Measurements from ENCODE around the gene TERT.

The TERT gene

DNA sequence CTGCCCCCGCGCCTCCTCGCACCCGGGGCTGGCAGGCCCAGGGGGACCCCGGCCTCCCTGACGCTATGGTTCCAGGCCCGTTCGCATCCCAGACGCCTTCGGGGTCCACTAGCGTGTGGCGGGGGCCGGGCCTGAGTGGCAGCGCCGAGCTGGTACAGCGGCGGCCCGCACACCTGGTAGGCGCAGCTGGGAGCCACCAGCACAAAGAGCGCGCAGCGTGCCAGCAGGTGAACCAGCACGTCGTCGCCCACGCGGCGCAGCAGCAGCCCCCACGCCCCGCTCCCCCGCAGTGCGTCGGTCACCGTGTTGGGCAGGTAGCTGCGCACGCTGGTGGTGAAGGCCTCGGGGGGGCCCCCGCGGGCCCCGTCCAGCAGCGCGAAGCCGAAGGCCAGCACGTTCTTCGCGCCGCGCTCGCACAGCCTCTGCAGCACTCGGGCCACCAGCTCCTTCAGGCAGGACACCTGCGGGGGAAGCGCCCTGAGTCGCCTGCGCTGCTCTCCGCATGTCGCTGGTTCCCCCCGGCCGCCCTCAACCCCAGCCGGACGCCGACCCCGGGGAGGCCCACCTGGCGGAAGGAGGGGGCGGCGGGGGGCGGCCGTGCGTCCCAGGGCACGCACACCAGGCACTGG lies 548 bp downstream of the TERT start:
- TF ChIP-seq ZNF8 (CRISPR knock-in tag; IDR thresholded peaks at IDR 0.05) (no peak), SNAI2 (CRISPR knock-in tag; IDR thresholded peaks at IDR 0.05) (no peak), ARNTL (CRISPR knock-in tag; IDR thresholded peaks at IDR 0.05; ENCODE audit: borderline replicate concordance, low read depth) (no peak), TOX (CRISPR knock-in tag; IDR thresholded peaks at IDR 0.05; ENCODE audit: borderline replicate concordance) (no peak), ZFP3 (CRISPR knock-in tag; IDR thresholded peaks at IDR 0.05) (no peak), OSR1 (CRISPR knock-in tag; IDR thresholded peaks at IDR 0.05) (no peak), CSDC2 (CRISPR knock-in tag; IDR thresholded peaks at IDR 0.05) (no peak), ISL1 (CRISPR knock-in tag; IDR thresholded peaks at IDR 0.05) (no peak), ZFP30 (CRISPR knock-in tag; IDR thresholded peaks at IDR 0.05) (no peak), BACH2 (CRISPR knock-in tag; IDR thresholded peaks at IDR 0.05; ENCODE audit: borderline replicate concordance) (no peak), ZC3H10 (CRISPR knock-in tag; IDR thresholded peaks at IDR 0.05) (no peak), ESRRG (CRISPR knock-in tag; IDR thresholded peaks at IDR 0.05) (no peak), ZNF565 (CRISPR knock-in tag; conservative IDR thresholded peaks at IDR 0.05; ENCODE audit: low read depth) (no peak), GLIS3 (CRISPR knock-in tag; IDR thresholded peaks at IDR 0.05) (no peak), RARB (CRISPR knock-in tag; IDR thresholded peaks at IDR 0.05) (no peak)
- TF ChIP-seq, protein P1, sequence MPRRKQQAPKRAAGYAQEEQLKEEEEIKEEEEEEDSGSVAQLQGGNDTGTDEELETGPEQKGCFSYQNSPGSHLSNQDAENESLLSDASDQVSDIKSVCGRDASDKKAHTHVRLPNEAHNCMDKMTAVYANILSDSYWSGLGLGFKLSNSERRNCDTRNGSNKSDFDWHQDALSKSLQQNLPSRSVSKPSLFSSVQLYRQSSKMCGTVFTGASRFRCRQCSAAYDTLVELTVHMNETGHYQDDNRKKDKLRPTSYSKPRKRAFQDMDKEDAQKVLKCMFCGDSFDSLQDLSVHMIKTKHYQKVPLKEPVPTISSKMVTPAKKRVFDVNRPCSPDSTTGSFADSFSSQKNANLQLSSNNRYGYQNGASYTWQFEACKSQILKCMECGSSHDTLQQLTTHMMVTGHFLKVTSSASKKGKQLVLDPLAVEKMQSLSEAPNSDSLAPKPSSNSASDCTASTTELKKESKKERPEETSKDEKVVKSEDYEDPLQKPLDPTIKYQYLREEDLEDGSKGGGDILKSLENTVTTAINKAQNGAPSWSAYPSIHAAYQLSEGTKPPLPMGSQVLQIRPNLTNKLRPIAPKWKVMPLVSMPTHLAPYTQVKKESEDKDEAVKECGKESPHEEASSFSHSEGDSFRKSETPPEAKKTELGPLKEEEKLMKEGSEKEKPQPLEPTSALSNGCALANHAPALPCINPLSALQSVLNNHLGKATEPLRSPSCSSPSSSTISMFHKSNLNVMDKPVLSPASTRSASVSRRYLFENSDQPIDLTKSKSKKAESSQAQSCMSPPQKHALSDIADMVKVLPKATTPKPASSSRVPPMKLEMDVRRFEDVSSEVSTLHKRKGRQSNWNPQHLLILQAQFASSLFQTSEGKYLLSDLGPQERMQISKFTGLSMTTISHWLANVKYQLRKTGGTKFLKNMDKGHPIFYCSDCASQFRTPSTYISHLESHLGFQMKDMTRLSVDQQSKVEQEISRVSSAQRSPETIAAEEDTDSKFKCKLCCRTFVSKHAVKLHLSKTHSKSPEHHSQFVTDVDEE (CRISPR knock-in tag; IDR thresholded peaks at IDR 0.05), result no peak
- TF ChIP-seq, protein P2, sequence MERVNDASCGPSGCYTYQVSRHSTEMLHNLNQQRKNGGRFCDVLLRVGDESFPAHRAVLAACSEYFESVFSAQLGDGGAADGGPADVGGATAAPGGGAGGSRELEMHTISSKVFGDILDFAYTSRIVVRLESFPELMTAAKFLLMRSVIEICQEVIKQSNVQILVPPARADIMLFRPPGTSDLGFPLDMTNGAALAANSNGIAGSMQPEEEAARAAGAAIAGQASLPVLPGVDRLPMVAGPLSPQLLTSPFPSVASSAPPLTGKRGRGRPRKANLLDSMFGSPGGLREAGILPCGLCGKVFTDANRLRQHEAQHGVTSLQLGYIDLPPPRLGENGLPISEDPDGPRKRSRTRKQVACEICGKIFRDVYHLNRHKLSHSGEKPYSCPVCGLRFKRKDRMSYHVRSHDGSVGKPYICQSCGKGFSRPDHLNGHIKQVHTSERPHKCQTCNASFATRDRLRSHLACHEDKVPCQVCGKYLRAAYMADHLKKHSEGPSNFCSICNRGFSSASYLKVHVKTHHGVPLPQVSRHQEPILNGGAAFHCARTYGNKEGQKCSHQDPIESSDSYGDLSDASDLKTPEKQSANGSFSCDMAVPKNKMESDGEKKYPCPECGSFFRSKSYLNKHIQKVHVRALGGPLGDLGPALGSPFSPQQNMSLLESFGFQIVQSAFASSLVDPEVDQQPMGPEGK (CRISPR knock-in tag; IDR thresholded peaks at IDR 0.05; ENCODE audit: borderline replicate concordance), result no peak
- TF ChIP-seq, protein P3, sequence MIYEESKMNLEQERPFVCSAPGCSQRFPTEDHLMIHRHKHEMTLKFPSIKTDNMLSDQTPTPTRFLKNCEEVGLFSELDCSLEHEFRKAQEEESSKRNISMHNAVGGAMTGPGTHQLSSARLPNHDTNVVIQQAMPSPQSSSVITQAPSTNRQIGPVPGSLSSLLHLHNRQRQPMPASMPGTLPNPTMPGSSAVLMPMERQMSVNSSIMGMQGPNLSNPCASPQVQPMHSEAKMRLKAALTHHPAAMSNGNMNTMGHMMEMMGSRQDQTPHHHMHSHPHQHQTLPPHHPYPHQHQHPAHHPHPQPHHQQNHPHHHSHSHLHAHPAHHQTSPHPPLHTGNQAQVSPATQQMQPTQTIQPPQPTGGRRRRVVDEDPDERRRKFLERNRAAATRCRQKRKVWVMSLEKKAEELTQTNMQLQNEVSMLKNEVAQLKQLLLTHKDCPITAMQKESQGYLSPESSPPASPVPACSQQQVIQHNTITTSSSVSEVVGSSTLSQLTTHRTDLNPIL (CRISPR knock-in tag; IDR thresholded peaks at IDR 0.05; ENCODE audit: low read depth), result no peak
- TF ChIP-seq, protein P4, sequence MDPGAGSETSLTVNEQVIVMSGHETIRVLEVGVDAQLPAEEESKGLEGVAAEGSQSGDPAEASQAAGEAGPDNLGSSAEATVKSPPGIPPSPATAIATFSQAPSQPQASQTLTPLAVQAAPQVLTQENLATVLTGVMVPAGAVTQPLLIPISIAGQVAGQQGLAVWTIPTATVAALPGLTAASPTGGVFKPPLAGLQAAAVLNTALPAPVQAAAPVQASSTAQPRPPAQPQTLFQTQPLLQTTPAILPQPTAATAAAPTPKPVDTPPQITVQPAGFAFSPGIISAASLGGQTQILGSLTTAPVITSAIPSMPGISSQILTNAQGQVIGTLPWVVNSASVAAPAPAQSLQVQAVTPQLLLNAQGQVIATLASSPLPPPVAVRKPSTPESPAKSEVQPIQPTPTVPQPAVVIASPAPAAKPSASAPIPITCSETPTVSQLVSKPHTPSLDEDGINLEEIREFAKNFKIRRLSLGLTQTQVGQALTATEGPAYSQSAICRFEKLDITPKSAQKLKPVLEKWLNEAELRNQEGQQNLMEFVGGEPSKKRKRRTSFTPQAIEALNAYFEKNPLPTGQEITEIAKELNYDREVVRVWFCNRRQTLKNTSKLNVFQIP (CRISPR knock-in tag; IDR thresholded peaks at IDR 0.05; ENCODE audit: borderline replicate concordance, low read depth), result no peak
- ATAC-seq, result no peak

DNA sequence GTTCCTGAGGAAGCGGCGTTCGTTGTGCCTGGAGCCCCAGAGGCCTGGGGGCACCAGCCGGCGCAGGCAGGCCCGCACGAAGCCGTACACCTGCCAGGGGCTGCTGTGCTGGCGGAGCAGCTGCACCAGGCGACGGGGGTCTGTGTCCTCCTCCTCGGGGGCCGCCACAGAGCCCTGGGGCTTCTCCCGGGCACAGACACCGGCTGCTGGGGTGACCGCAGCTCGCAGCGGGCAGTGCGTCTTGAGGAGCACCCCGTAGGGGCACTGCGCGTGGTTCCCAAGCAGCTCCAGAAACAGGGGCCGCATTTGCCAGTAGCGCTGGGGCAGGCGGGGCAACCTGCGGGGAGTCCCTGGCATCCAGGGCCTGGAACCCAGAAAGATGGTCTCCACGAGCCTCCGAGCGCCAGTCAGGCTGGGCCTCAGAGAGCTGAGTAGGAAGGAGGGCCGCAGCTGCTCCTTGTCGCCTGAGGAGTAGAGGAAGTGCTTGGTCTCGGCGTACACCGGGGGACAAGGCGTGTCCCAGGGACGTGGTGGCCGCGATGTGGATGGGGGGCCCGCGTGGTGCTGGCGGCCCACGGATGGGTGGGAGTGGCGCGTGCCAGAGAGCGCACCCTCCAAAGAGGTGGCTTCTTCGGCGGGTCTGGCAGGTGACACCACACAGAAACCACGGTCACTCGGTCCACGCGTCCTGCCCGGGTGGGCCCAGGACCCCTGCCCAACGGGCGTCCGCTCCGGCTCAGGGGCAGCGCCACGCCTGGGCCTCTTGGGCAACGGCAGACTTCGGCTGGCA lies 1.3 kb downstream of the TERT start:
- TF ChIP-seq, protein P3 (CRISPR knock-in tag; IDR thresholded peaks at IDR 0.05; ENCODE audit: low read depth), result no peak
- TF ChIP-seq OSR1 (CRISPR knock-in tag; IDR thresholded peaks at IDR 0.05) (no peak), SNAI2 (CRISPR knock-in tag; IDR thresholded peaks at IDR 0.05) (no peak), RARB (CRISPR knock-in tag; IDR thresholded peaks at IDR 0.05) (no peak), ARNTL (CRISPR knock-in tag; IDR thresholded peaks at IDR 0.05; ENCODE audit: borderline replicate concordance, low read depth) (no peak), TCF4 (CRISPR knock-in tag; IDR thresholded peaks at IDR 0.05; ENCODE audit: borderline replicate concordance) (no peak), GLIS3 (CRISPR knock-in tag; IDR thresholded peaks at IDR 0.05) (no peak), ZFP3 (CRISPR knock-in tag; IDR thresholded peaks at IDR 0.05) (no peak), ISL1 (CRISPR knock-in tag; IDR thresholded peaks at IDR 0.05) (no peak), CSDC2 (CRISPR knock-in tag; IDR thresholded peaks at IDR 0.05) (no peak), BACH2 (CRISPR knock-in tag; IDR thresholded peaks at IDR 0.05; ENCODE audit: borderline replicate concordance) (no peak), ESRRG (CRISPR knock-in tag; IDR thresholded peaks at IDR 0.05) (no peak)
- TF ChIP-seq, protein P4 (CRISPR knock-in tag; IDR thresholded peaks at IDR 0.05; ENCODE audit: borderline replicate concordance, low read depth), result no peak
- TF ChIP-seq, protein P2 (CRISPR knock-in tag; IDR thresholded peaks at IDR 0.05; ENCODE audit: borderline replicate concordance), result no peak
- TF ChIP-seq, protein P5, sequence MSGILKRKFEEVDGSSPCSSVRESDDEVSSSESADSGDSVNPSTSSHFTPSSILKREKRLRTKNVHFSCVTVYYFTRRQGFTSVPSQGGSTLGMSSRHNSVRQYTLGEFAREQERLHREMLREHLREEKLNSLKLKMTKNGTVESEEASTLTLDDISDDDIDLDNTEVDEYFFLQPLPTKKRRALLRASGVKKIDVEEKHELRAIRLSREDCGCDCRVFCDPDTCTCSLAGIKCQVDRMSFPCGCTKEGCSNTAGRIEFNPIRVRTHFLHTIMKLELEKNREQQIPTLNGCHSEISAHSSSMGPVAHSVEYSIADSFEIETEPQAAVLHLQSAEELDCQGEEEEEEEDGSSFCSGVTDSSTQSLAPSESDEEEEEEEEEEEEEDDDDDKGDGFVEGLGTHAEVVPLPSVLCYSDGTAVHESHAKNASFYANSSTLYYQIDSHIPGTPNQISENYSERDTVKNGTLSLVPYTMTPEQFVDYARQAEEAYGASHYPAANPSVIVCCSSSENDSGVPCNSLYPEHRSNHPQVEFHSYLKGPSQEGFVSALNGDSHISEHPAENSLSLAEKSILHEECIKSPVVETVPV (CRISPR knock-in tag; IDR thresholded peaks at IDR 0.05), result no peak
- ATAC-seq, result no peak

All from SK-N-SH treated with all-trans-retinoic acid at 6 μM for 48 hours (cell line).